K562 (cell line): ENCODE measurements around the gene OSGIN1. TPM values are rescaled to one million over a fixed set of nuclear protein-coding genes. Genes with fewer than 3 reads are reported as not detected.
A peak's percentile ranks its signal among the peaks of the same experiment; 100 is the strongest.
"Not testable (repeated sequence)": the region's sequence is repeated elsewhere in the genome, so short reads cannot be mapped to it uniquely, and the experiment has no call there.

Source experiments
- ATAC-seq: fragments of 200-7000 bp; cut with Tn5 transposase; 3 replicates; pipeline ENCODE4 v1.9.1; 2020; ENCODE audit warnings: moderate library complexity
- BruUV-seq: library from RNA; stranded (reverse); fragments of 400-500 nt; replicated peaks from 2 replicates; lab custom pipeline; 2021; lab: Mats Ljungman, UMichigan
- CTCF ChIA-PET: fragments of 300-600 bp; formaldehyde crosslinking; extraction: SDS; loops from one replicate; lab custom pipeline; 2021; ENCODE audit warnings: low intra/inter-chr PET ratio; lab: Yijun Ruan, JAX
- POLR2A ChIA-PET: fragments of 300-600, 350-650 bp; sonication (Branson Sonifier 250); formaldehyde crosslinking; extraction: SDS; loops from one replicate; lab custom pipeline; 2021; ENCODE audit warnings: antibody characterized with exemption, inconsistent platforms; lab: Yijun Ruan, JAX
- DNase-seq, 4 experiments: peaks; one replicate each; pipeline versions ENCODE4 v3.0.0 to v3.0.0-alpha.2; 2011 to 2018; ENCODE audit warnings: low spot score in 3 of 4, mixed read lengths in 3 of 4; ENCODE audit errors: extremely low read depth in 1 of 4
- FAIRE-seq: peaks from 2 replicates; lab custom pipeline; 2011; peaks lifted over from hg19 to GRCh38; lab: Jason Lieb, UNC
- H2AFZ ChIP-seq: 2 replicates; pipeline ENCODE4 v1.6.0; 2011; ENCODE audit warnings: low read depth, low read length, control low read depth, inconsistent platforms
- H3K27ac ChIP-seq: fragments of 200-600 bp; 3 replicates; pipeline ENCODE4 v1.8.0; 2011; ENCODE audit warnings: low read depth, mild to moderate bottlenecking, control low read depth, inconsistent platforms, low read length, moderate library complexity, mixed read lengths; ENCODE audit errors: extremely low read depth
- H3K27me3 ChIP-seq, 2 experiments: fragments of 300-600 bp in 1 of 2; 2 replicates in 1 of 2; 3 replicates in 1 of 2; pipeline versions ENCODE4 v1.6.0 to v1.8.0; 2011; ENCODE audit warnings: inconsistent platforms in 2 of 2, low read length in 2 of 2, mild to moderate bottlenecking in 1 of 2, mixed read lengths in 1 of 2, moderate library complexity in 1 of 2; ENCODE audit not compliant: control insufficient read depth in 2 of 2, insufficient read depth in 2 of 2
- H3K36me3 ChIP-seq: fragments of 300-600 bp; 3 replicates; pipeline ENCODE4 v1.8.0; 2011; ENCODE audit warnings: mild to moderate bottlenecking, low read length, inconsistent platforms; ENCODE audit not compliant: control insufficient read depth, insufficient read depth
- H3K4me1 ChIP-seq, 2 experiments: fragments of 200-600 bp in 1 of 2; replicated peaks in 1 of 2; 2 replicates in 1 of 2; 3 replicates in 1 of 2; pipeline versions ENCODE4 v1.5.1 to v1.8.0; 2011; ENCODE audit warnings: inconsistent platforms in 2 of 2, low read length in 2 of 2, mild to moderate bottlenecking in 1 of 2, mixed read lengths in 1 of 2, moderate library complexity in 1 of 2; ENCODE audit not compliant: control insufficient read depth in 2 of 2, insufficient read depth in 2 of 2
- H3K4me2 ChIP-seq: 2 replicates; pipeline ENCODE4 v1.6.1; 2011; ENCODE audit warnings: low read length, control low read depth, inconsistent platforms, mixed read lengths; ENCODE audit not compliant: insufficient read depth
- H3K4me3 ChIP-seq: fragments of 200-600 bp; sonication (generic), shearing (Covaris generic); 2 replicates; pipeline ENCODE4 v1.5.1; 2016; ENCODE audit warnings: control low read depth, inconsistent platforms
- H3K79me2 ChIP-seq: fragments of 200-600 bp; 3 replicates; pipeline ENCODE4 v1.8.0; 2011; ENCODE audit warnings: low read length, inconsistent platforms; ENCODE audit not compliant: control insufficient read depth, insufficient read depth
- H3K9ac ChIP-seq, 2 experiments: 2 replicates each; pipeline versions ENCODE4 v1.6.0 to v1.6.1; 2011; ENCODE audit warnings: low read depth in 2 of 2, low read length in 2 of 2, control low read depth in 1 of 2, inconsistent platforms in 1 of 2, mild to moderate bottlenecking in 1 of 2, mixed read lengths in 1 of 2; ENCODE audit not compliant: insufficient read depth in 1 of 2
- H3K9me1 ChIP-seq: one replicate; pipeline ENCODE4 v1.6.0; 2011; ENCODE audit warnings: inconsistent platforms, mild to moderate bottlenecking, low read length, moderate library complexity; ENCODE audit not compliant: control insufficient read depth, insufficient read depth
- H3K9me3 ChIP-seq: replicated peaks from 2 replicates; pipeline ENCODE4 v1.5.1; 2011; ENCODE audit warnings: low read depth, low read length, inconsistent platforms; ENCODE audit not compliant: control insufficient read depth, insufficient read depth
- H4K20me1 ChIP-seq: replicated peaks from 2 replicates; pipeline ENCODE4 v1.6.1; 2011; ENCODE audit warnings: low read length, inconsistent platforms, mixed read lengths; ENCODE audit not compliant: control insufficient read depth, insufficient read depth
- ARID4B ChIP-seq: sonication (generic); formaldehyde crosslinking; IDR thresholded peaks from 2 replicates; pipeline ENCODE4 v1.8.0; 2022; ENCODE audit warnings: mild to moderate bottlenecking, missing genetic modification reagents
- ATF3 ChIP-seq, 2 experiments: fragments of 450-650 bp in 1 of 2; sonication (generic) in 1 of 2; formaldehyde crosslinking in 1 of 2; IDR thresholded peaks in 1 of 2; conservative IDR thresholded peaks in 1 of 2; 2 replicates each; pipeline versions ENCODE4 v1.6.1 to v1.8.1; 2016 to 2023; ENCODE audit warnings: mild to moderate bottlenecking in 2 of 2, moderate library complexity in 2 of 2, inconsistent platforms in 1 of 2, missing genetic modification reagents in 1 of 2
- PATZ1 ChIP-seq: fragments of 250-450 bp; sonication (Bioruptor Pico); IDR thresholded peaks from 2 replicates; pipeline ENCODE4 v1.5.0; 2020; ENCODE audit warnings: mild to moderate bottlenecking, borderline replicate concordance
- ZNF75A ChIP-seq: fragments of 450-650 bp; formaldehyde crosslinking; IDR thresholded peaks from 2 replicates; pipeline ENCODE4 v1.4.0; 2020; ENCODE audit warnings: mild to moderate bottlenecking
- WGBS: fragments of 100-300 bp; shearing (Covaris generic); methylation state at CpG from one replicate; pipeline ENCODE4 v1.1.6; 2016; ENCODE audit warnings: low coverage, mixed read lengths; ENCODE audit not compliant: insufficient coverage; ENCODE audit errors: missing lambda C conversion rate; 5-methylcytosine and 5-hydroxymethylcytosine counted together
- in situ Hi-C: fragments of 300-500 bp; cut with MboI; formaldehyde crosslinking; loops from 4 replicates; pipeline ENCODE4 v1.15.0; 2018; ENCODE audit warnings: inconsistent platforms, mixed read lengths
- intact Hi-C: fragments of 100-400 bp; cut with micrococcal nuclease; formaldehyde crosslinking; loops from 2 replicates; pipeline ENCODE4 v1.14.2; 2022
- polyA plus RNA-seq, 8 experiments: library from polyadenylated mRNA; depleted of rRNA in 4 of 8; stranded (reverse) in 5 of 8; unstranded in 3 of 8; fragments of >200 nt; fragmentation: Nextera tagmentation in 2 of 8; fragmentation: Illumina TruSeq in 1 of 8; extraction: Ambion mirVana in 2 of 8; extraction: Trizol in 1 of 8; gene quantifications; 2 replicates each; pipeline versions ENCODE4 v1.2.1 to v1.2.3, GENCODE V29; 2011 to 2014; ENCODE audit warnings: inconsistent platforms in 1 of 8, missing spikeins in 1 of 8
- total RNA-seq, 7 experiments: library from RNA; depleted of rRNA in 6 of 7; stranded (reverse); fragments of >200 nt in 6 of 7; fragmentation: Illumina TruSeq in 2 of 7; extraction: Trizol in 2 of 7; gene quantifications; 2 replicates each; pipeline versions ENCODE4 v1.2.1 to v1.2.3, GENCODE V29; 2011 to 2021; ENCODE audit warnings: low replicate concordance in 1 of 7

Gene OSGIN1
- total and polyA plus RNA-seq, 9 of the 15 experiments (the other 6 are each of a cell fraction or from before 2014, with no cell fraction given): 0.03 to 3.6 (median 1.6) TPM

- BruUV-seq: no TSS peak
- H2AFZ ChIP-seq: peak overlapping the region; percentile 38; the same call in 1 of the 2 replicates
- peaks cover 6% of the 10 kb centered on the region; the same call in 1 of the 2 replicates for H4K20me1 ChIP-seq
- 32% methylated on average over 27 of the region's 28 CpGs for WGBS
- no peak overlapping the region for H3K27ac ChIP-seq
- no peaks in the 10 kb centered on the region for H3K9me3 ChIP-seq
- intact Hi-C loops: no loop called here
- H3K4me1 ChIP-seq: peaks cover 0 to 30% of the 10 kb centered on the region in 2 experiments; a peak in 2 of 5 replicates
- ChIA-PET CTCF (no interaction called here), POLR2A (no interaction called here)
- in situ Hi-C loops: no loop called here
- no peaks in the 10 kb centered on the region for H3K9me1 ChIP-seq
- no peaks in the 10 kb centered on the region for H3K79me2 ChIP-seq
- ATAC-seq: no peak
- no peaks in the 10 kb centered on the region for H3K36me3 ChIP-seq
- no peak for DNase-seq
- FAIRE-seq: no peak
- H3K4me3 ChIP-seq: no peak overlapping the region
- no peak overlapping the region for H3K4me2 ChIP-seq
- H3K9ac ChIP-seq: no peak overlapping the region
- peaks cover 11 to 35% of the 10 kb centered on the region in 2 experiments; a peak in 4 of 5 replicates for H3K27me3 ChIP-seq
- no peak for TF ChIP-seq ATF3 (IDR thresholded peaks at IDR 0.05)
- TF ChIP-seq ATF3 (CRISPR knock-in tag; conservative IDR thresholded peaks at IDR 0.05): no peak
- no peak for TF ChIP-seq PATZ1 (CRISPR knock-in tag)
- TF ChIP-seq ZNF75A (CRISPR knock-in tag): no peak
- TF ChIP-seq ARID4B: no peak
- TF ChIP-seq, all 486 proteins: peak for 0
These were observed 12.2 kb upstream of the OSGIN1 start for GRCh38 chr16:83940630-83941378.

GRCh38 chr16:83941546-83941945 is 11.5 kb upstream of the OSGIN1 start:
- ATAC-seq, H3K79me2 ChIP-seq, H3K9me3 ChIP-seq, FAIRE-seq, in situ Hi-C loops, CTCF ChIA-PET, H4K20me1 ChIP-seq, H3K9ac ChIP-seq, intact Hi-C loops, H2AFZ ChIP-seq, H3K4me2 ChIP-seq, BruUV-seq, H3K4me3 ChIP-seq, H3K36me3 ChIP-seq, H3K27ac ChIP-seq, DNase-seq, H3K9me1 ChIP-seq: not testable (repeated sequence)
- Histone ChIP-seq H3K4me1 (peaks cover 0 to 32% of the 10 kb centered on the region in 2 experiments; a peak in 2 of 5 replicates), H3K27me3 (peaks cover 12 to 35% of the 10 kb centered on the region in 2 experiments; a peak in 4 of 5 replicates)
- POLR2A ChIA-PET: interaction anchor here (0.6 to 1.0 kb wide), 2 partner anchors 15 to 105 kb away, joined by 3 to 4 read pairs; no protein-coding TSS in a partner anchor
- WGBS: 32% methylated on average over 7 of the region's 9 CpGs
